Loucy (cell line): ENCODE results near the gene AKAP1.

Experiments used
- H2AFZ ChIP-seq: fragments of 200-600 bp; sonication (generic); 2 replicates; pipeline ENCODE4 v1.6.0; 2016; ENCODE audit warnings: antibody characterized with exemption, mild to moderate bottlenecking, low read length, moderate library complexity
- H3F3A ChIP-seq: fragments of 200-600 bp; 2 replicates; pipeline ENCODE4 v1.6.0; 2016; ENCODE audit warnings: antibody characterized with exemption, low read depth, mild to moderate bottlenecking
- H3K27me3 ChIP-seq: fragments of 200-600 bp; sonication (generic); 2 replicates; pipeline ENCODE4 v1.6.1; 2014; ENCODE audit warnings: low read length, mild to moderate bottlenecking; ENCODE audit not compliant: insufficient read depth, poor library complexity, severe bottlenecking
- H3K36me3 ChIP-seq: fragments of 200-600 bp; sonication (generic); 2 replicates; pipeline ENCODE4 v1.6.1; 2016; ENCODE audit warnings: low read length; ENCODE audit not compliant: insufficient read depth
- H3K4me1 ChIP-seq: fragments of 200-600 bp; sonication (generic); 2 replicates; pipeline ENCODE4 v1.5.1; 2014; ENCODE audit warnings: low read length, mild to moderate bottlenecking; ENCODE audit not compliant: insufficient read depth, poor library complexity, severe bottlenecking
- H3K4me2 ChIP-seq: fragments of 200-600 bp; sonication (generic); 2 replicates; pipeline ENCODE4 v1.6.0; 2014; ENCODE audit warnings: antibody characterized with exemption, low read length, low read depth, mild to moderate bottlenecking; ENCODE audit not compliant: poor library complexity, severe bottlenecking
- H3K4me3 ChIP-seq: fragments of 200-600 bp; sonication (generic); 2 replicates; pipeline ENCODE4 v1.5.1; 2014; ENCODE audit warnings: low read length, mild to moderate bottlenecking, mixed read lengths; ENCODE audit not compliant: poor library complexity, severe bottlenecking
- H3K79me2 ChIP-seq: fragments of 200-600 bp; sonication (generic); 2 replicates; pipeline ENCODE4 v1.6.1; 2014; ENCODE audit warnings: low read length; ENCODE audit not compliant: insufficient read depth
- H3K9ac ChIP-seq: fragments of 200-600 bp; sonication (generic); 2 replicates; pipeline ENCODE4 v1.6.0; 2014; ENCODE audit warnings: mild to moderate bottlenecking, low read depth, low read length, moderate library complexity; ENCODE audit not compliant: poor library complexity, severe bottlenecking
- H3K9me2 ChIP-seq: fragments of 200-600 bp; sonication (generic); replicated peaks from 2 replicates; pipeline ENCODE4 v1.6.1; 2016; ENCODE audit warnings: low read depth, low read length, mixed read lengths
- H3K9me3 ChIP-seq: fragments of 200-600 bp; sonication (generic); 2 replicates; pipeline ENCODE4 v1.6.1; 2014; ENCODE audit warnings: mild to moderate bottlenecking, antibody characterized with exemption, low read length, low read depth; ENCODE audit not compliant: insufficient read depth
- H4K20me1 ChIP-seq: fragments of 200-600 bp; sonication (generic); 2 replicates; pipeline ENCODE4 v1.6.0; 2014; ENCODE audit warnings: antibody characterized with exemption, low read length, mild to moderate bottlenecking; ENCODE audit not compliant: insufficient read depth, poor library complexity, severe bottlenecking
- EZH2phosphoT487 ChIP-seq: fragments of 200-600 bp; IDR thresholded peaks from 2 replicates; pipeline ENCODE4 v1.6.1; 2018; ENCODE audit warnings: antibody characterized with exemption, mild to moderate bottlenecking, moderate library complexity, borderline replicate concordance
- TF ChIP-seq, protein P1 (sequence below): fragments of 200-600 bp; sonication (generic); conservative IDR thresholded peaks from 2 replicates; pipeline ENCODE4 v1.5.1; 2014; ENCODE audit warnings: mild to moderate bottlenecking, antibody characterized with exemption, low read length

Gene AKAP1

DNA sequence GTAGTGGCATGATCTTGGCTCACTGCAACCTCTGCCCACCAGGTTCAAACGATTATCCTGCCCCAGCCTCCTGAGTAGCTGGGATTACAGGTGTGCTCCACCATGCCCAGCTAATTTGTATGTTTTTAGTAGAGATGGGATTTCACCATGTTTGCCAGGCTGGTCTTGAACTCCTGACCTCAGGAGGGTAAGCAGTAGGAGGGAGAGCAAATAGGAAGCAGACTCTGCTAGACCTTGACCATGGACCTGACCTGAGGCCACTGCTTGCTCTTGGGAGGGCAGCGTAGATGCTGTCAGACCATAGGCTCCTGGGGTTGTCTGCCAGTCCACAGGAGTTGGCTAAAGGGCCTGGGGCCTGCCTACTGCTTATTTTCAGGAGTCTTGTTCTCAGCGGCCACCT is 28.6 kb downstream of the AKAP1 start:
- Histone ChIP-seq H3K9me3 (no peaks in the 10 kb centered on the region), H3K9me2 (no peaks in the 10 kb centered on the region), H3K4me1 (no peaks in the 10 kb centered on the region), H3F3A (no peaks in the 10 kb centered on the region), H3K79me2 (peaks cover 5% of the 10 kb centered on the region; the same call in 1 of the 2 replicates), H4K20me1 (no peaks in the 10 kb centered on the region), H3K4me2 (no peak overlapping the region), H3K36me3 (peaks cover 87% of the 10 kb centered on the region; the same call in 1 of the 2 replicates), H3K4me3 (no peak overlapping the region), H3K9ac (no peak overlapping the region), H3K27me3 (no peaks in the 10 kb centered on the region), H2AFZ (no peak overlapping the region)
- TF ChIP-seq, protein P1, sequence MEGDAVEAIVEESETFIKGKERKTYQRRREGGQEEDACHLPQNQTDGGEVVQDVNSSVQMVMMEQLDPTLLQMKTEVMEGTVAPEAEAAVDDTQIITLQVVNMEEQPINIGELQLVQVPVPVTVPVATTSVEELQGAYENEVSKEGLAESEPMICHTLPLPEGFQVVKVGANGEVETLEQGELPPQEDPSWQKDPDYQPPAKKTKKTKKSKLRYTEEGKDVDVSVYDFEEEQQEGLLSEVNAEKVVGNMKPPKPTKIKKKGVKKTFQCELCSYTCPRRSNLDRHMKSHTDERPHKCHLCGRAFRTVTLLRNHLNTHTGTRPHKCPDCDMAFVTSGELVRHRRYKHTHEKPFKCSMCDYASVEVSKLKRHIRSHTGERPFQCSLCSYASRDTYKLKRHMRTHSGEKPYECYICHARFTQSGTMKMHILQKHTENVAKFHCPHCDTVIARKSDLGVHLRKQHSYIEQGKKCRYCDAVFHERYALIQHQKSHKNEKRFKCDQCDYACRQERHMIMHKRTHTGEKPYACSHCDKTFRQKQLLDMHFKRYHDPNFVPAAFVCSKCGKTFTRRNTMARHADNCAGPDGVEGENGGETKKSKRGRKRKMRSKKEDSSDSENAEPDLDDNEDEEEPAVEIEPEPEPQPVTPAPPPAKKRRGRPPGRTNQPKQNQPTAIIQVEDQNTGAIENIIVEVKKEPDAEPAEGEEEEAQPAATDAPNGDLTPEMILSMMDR, result no peak
- no peak for TF ChIP-seq EZH2phosphoT487

DNA sequence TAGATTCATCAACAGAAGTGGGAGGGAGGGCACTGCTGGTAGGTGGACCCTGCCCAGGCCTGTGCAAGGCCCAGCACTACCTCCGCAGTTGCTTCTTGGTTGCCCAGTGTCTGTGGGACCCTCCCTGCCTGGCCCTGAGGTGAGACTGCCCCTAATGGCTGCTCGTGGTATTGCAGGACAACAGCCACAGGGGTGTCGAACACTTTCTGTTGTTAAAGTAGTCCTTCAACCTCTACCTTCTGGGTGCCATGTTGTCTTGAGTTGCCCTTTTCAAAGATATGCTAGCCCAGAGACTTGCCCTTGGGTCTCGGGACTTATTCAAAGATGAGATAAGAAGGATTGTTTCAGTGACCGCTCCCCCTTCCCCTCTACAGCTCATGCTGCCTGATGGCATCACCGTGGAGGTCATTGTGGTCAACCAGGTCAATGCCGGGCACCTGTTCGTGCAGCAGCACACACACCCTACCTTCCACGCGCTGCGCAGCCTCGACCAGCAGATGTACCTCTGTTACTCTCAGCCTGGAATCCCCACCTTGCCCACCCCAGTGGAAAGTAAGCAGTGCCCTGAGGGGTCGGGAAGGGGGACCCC is 29.1 kb downstream of the AKAP1 start:
- H3K27me3 ChIP-seq, result no peaks in the 10 kb centered on the region
- no peaks in the 10 kb centered on the region for H3K9me3 ChIP-seq
- no peaks in the 10 kb centered on the region for H3K9me2 ChIP-seq
- H3K4me2 ChIP-seq, result no peak overlapping the region
- H4K20me1 ChIP-seq, result no peaks in the 10 kb centered on the region
- no peak for TF ChIP-seq EZH2phosphoT487
- TF ChIP-seq, protein P1, result peak; percentile 90
- H3K4me3 ChIP-seq, result no peak overlapping the region
- no peak overlapping the region for H2AFZ ChIP-seq
- no peak overlapping the region for H3K9ac ChIP-seq
- H3K36me3 ChIP-seq, result peaks cover 89% of the 10 kb centered on the region; the same call in 1 of the 2 replicates
- no peaks in the 10 kb centered on the region for H3F3A ChIP-seq
- peaks cover 4% of the 10 kb centered on the region; the same call in 1 of the 2 replicates for H3K79me2 ChIP-seq
- no peaks in the 10 kb centered on the region for H3K4me1 ChIP-seq

DNA sequence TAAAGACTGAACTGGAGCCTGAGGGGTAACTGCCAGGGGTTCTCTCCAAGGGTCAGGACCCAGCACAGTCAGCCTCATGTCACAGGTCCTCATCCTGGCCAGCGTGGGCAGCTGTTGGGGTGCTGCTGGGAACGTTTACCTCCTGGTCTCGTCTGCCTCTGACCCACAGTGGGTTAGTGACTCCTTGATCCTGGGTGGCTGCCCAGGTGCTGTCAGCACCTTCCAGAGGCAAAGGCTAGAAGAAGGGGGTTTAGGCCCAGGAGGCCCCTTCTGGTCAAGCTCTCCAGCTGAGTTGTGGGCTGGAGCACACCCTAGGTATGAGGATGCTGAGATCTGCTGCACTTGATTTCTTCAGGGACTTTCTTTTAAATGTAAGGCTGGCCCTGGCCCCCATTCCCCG is 30.3 kb downstream of the AKAP1 start:
- peaks cover 90% of the 10 kb centered on the region; the same call in 1 of the 2 replicates for H3K36me3 ChIP-seq
- TF ChIP-seq, protein P1, result no peak
- H3K79me2 ChIP-seq, result no peaks in the 10 kb centered on the region
- H3K9me3 ChIP-seq, result no peaks in the 10 kb centered on the region
- H2AFZ ChIP-seq, result no peak overlapping the region
- H3K4me1 ChIP-seq, result no peaks in the 10 kb centered on the region
- H3K4me2 ChIP-seq, result no peak overlapping the region
- no peak overlapping the region for H3K9ac ChIP-seq
- H4K20me1 ChIP-seq, result no peaks in the 10 kb centered on the region
- no peaks in the 10 kb centered on the region for H3F3A ChIP-seq
- H3K4me3 ChIP-seq, result no peak overlapping the region
- no peaks in the 10 kb centered on the region for H3K27me3 ChIP-seq
- H3K9me2 ChIP-seq, result no peaks in the 10 kb centered on the region
